Skin of body (tissue), 2 donors: ENCODE data around the gene TMEM81. TPM values are rescaled to one million over a fixed set of nuclear protein-coding genes. Genes with fewer than 3 reads are reported as not detected.

Source experiments
- DNase-seq: peaks from one replicate; lab custom pipeline; 2025; lab: John Stamatoyannopoulos, UW
- total RNA-seq: library from RNA; depleted of rRNA; stranded (reverse); fragments of >200 nt; gene quantifications from one replicate; pipeline ENCODE4 v1.2.3, GENCODE V29; 2014

The TMEM81 gene
- total RNA-seq, 1 donor from 2014 or later: 0.79 TPM

DNA sequence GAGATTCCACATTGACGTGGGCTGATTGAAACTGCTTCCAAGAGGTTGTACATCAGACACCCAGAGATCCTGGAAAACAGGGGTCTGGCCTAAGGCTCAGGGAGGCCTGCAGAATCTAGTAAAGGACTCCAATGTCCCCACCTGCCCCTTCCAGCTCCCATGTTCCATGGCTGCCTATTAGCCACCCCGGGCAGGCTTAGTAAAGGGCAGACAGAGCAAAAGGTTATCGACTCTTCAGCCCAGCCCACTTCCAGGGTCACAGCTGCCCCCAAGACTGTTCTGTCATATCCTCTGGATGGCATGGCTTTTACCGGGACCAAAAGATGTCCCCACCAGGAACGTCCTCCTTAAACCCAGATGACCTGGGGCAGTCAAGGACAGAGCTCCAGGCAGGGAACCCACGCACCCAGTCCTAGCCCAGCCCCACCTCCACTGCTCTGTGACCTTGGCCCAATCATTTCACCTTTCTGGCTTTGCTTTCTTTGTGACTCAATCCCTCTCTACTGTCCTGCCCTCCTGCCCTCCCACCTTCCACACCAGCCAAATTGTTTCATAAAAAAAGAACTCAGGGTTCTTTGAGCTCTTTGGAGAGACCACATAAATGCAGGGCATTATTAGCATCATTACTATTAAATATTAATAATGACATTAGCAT lies 46.0 kb downstream of the TMEM81 start:
- DNase-seq: no peak

DNA sequence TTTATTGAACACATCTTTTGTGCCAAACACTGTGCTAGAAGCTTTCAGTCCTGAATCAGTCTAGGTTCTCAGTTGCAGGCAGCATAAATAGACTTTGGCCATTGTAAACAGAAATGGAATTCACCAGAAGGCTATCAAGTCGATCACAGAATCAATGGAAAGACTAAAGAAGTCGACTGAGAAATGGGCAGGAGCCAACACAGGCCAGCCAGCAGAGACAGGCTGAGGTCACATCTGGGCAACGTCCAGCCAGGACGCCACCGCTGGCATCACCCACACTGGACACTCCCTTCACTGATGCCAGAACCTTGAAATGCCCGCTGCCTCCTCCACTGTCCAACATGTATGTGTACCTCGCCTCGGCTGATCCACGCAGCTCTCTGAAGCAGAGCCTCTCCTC lies 46.7 kb downstream of the TMEM81 start:
- no peak for DNase-seq

Other genes starting within 250 kb of the TMEM81 start
- gene NFASC, start 213.6 kb downstream of the TMEM81 start, total RNA-seq: 1.4 TPM
- 2.0 TPM for gene CNTN2, start 41.2 kb downstream of the TMEM81 start, total RNA-seq
- 14.0 TPM for gene RBBP5, start 37.5 kb upstream of the TMEM81 start, total RNA-seq
- 13.4 TPM for gene DSTYK, start 127.2 kb upstream of the TMEM81 start, total RNA-seq
- gene TMCC2, start 143.5 kb upstream of the TMEM81 start, total RNA-seq: 16.5 TPM
- 2.0 TPM for gene NUAK2, start 237.3 kb upstream of the TMEM81 start, total RNA-seq